ENCODE data around the gene INSR. TPM values are rescaled to one million over a fixed set of nuclear protein-coding genes. Genes with fewer than 3 reads are reported as not detected.
"Not testable (repeated sequence)": the region's sequence is repeated elsewhere in the genome, so short reads cannot be mapped to it uniquely, and the experiment has no call there.

The INSR gene
- total RNA-seq, 3 donors from 2014 or later, result 1.3 to 2.3 (median 1.6) TPM

DNA sequence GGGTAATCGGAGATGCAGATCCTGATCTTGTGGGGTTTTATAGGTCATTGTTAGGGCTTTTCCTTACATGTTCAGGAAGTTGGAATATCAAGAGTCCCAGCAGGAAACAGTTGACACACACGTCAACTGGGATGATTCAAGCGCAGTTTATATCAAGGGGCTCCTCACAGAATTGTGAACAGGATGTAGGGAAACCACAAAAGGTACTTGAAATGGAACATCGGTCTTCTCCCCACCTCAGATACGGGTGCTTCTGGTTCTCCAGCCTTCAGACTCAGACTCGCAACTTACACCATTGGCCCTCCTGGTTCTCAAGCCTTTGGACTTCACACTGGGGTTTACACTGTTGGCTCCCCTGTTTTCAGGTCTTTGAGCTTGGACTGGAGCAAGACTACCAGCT lies 205.2 kb downstream of the INSR start:
- Mint-ChIP-seq H3K27me3 (ENCODE audit: low read depth) (no peaks in the 10 kb centered on the region), H3K4me1 (ENCODE audit: low read depth) (peaks cover 4% of the 10 kb centered on the region), H3K36me3 (ENCODE audit: insufficient read depth) (peaks cover 23% of the 10 kb centered on the region), H3K9me3 (peaks cover 31% of the 10 kb centered on the region), H3K4me3 (no peak overlapping the region)
- DNase-seq (no peak), ATAC-seq (no peak)

DNA sequence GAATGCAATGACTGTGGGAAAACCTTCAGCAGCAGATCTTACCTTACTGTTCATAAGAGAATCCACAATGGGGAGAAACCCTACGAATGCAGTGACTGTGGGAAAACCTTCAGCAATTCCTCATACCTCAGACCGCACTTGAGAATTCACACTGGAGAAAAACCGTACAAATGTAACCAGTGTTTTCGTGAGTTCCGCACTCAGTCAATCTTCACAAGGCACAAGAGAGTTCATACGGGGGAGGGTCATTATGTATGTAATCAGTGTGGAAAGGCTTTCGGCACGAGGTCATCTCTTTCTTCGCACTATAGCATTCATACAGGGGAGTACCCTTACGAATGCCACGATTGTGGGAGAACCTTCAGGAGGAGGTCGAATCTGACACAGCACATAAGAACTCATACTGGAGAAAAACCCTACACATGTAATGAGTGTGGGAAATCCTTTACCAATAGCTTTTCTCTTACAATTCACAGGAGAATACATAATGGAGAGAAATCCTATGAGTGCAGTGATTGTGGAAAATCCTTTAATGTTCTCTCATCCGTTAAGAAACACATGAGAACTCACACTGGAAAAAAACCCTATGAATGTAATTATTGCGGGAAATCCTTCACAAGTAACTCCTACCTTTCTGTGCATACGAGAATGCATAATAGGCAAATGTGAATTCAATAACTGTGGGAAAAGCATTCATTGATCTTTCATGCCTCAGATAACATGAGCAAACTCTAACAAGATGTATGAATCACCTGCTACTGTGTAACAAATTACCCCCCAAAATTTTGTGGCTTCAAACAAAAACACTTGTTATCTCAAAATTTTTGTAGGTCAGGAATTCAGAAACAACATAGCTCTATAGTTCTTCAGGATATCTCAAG lies 210.9 kb downstream of the INSR start:
- peaks cover 70% of the 10 kb centered on the region for H3K36me3 Mint-ChIP-seq (ENCODE audit: insufficient read depth)
- H3K4me3 Mint-ChIP-seq, result no peak overlapping the region
- no peaks in the 10 kb centered on the region for H3K4me1 Mint-ChIP-seq (ENCODE audit: low read depth)
- no peaks in the 10 kb centered on the region for H3K27me3 Mint-ChIP-seq (ENCODE audit: low read depth)
- ATAC-seq (no peak), DNase-seq (no peak)
- H3K9me3 Mint-ChIP-seq, result peaks cover 48% of the 10 kb centered on the region

DNA sequence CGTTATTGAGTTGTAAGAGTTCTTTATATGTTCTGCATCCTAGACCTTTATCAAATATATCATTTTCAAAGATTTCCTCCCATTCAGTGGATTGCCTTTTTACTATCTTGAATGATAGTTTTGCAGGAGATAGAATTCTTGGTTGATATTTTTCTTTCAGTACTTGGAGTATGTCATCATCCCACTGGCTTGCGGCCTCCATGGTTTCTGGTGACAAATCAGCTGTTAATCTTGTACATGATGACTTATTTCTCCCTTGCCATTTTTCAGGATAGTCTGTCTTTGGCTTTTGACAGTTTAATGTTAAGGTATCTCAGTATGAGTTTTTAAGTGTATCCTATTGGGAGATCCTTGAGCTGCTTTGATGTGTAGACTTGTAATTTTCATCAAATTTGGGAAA lies 216.2 kb downstream of the INSR start:
- Mint-ChIP-seq H3K4me1 (ENCODE audit: low read depth) (peaks cover 2% of the 10 kb centered on the region), H3K9me3 (peaks cover 44% of the 10 kb centered on the region), H3K27me3 (ENCODE audit: low read depth) (no peaks in the 10 kb centered on the region), H3K36me3 (ENCODE audit: insufficient read depth) (peaks cover 83% of the 10 kb centered on the region), H3K4me3 (no peak overlapping the region)
- ATAC-seq (no peak), DNase-seq (no peak)

DNA sequence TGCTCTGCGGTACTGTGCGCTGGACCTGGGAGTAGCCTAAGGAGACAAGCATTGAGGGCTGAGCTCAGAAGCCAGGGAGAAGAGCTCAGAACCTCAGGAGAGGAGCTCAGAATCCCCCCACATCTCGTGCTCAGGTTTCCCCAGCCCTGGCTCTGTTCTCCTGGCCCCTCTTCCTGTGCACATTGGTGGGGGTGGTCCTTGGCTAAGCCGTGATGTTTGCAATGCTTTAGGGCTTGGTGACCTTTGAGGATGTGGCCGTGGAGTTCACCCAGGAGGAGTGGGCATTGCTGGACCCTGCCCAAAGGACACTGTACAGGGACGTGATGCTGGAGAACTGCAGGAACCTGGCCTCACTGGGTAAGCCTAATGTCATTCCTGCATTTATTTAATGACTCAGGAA lies 218.1 kb downstream of the INSR start:
- no peak overlapping the region for H3K4me3 Mint-ChIP-seq
- DNase-seq (no peak), ATAC-seq (no peak)
- peaks cover 77% of the 10 kb centered on the region for H3K36me3 Mint-ChIP-seq (ENCODE audit: insufficient read depth)
- H3K27me3 Mint-ChIP-seq (ENCODE audit: low read depth), result no peaks in the 10 kb centered on the region
- H3K4me1 Mint-ChIP-seq (ENCODE audit: low read depth), result peaks cover 7% of the 10 kb centered on the region
- H3K9me3 Mint-ChIP-seq, result peaks cover 35% of the 10 kb centered on the region

DNA sequence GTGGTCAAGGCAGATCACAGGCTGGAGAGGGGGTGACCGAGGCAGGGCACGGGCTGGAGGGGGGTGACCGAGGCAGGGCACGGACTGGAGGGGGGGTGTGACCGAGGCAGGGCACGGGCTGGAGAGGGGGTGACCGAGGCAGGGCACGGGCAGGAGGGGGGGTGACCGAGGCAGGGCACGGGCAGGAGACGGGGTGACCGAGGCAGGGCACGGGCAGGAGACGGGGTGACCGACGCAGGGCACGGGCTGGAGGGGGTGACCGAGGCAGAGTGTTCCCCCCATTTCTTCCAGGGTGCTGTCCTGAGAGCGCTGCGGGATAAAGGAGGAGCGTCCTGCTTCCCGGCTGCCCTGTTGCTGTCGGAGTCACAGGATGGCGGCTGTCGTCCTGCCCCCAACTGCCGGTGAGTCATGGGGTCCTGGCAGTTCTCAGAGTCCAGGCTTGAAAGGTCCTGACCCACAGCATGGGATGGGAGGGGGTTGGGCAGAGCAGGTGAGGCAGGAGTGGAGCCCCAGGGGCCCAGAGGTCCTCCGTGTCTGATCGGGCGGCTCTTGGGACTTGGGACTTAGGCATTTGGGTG lies 219.4 kb downstream of the INSR start:
- ATAC-seq, result no peak
- DNase-seq, result no peak
- Mint-ChIP-seq H3K27me3 (ENCODE audit: low read depth) (no peaks in the 10 kb centered on the region), H3K4me3 (no peak overlapping the region), H3K36me3 (ENCODE audit: insufficient read depth) (peaks cover 66% of the 10 kb centered on the region), H3K4me1 (ENCODE audit: low read depth) (peaks cover 11% of the 10 kb centered on the region), H3K9me3 (peaks cover 25% of the 10 kb centered on the region)

DNA sequence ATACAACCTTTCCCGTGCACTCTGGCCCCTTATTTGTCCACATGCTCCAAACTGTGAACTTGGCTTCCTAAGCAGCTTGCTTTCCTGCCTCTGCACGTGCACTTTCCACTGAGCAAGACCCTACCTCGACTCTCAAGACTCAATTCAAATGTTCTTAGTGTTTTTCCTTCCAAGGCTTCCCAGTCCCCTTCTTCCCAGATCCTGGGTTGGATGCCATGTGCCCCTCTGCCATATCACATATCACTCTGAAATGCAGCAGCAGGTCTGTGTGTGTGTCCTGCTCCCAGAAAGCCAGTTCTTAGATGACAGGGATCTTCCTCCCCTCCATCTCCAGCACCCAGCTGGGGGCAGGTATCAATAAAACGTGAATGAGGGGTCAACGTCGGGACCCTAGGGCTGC lies 221.7 kb downstream of the INSR start:
- no peaks in the 10 kb centered on the region for H3K27me3 Mint-ChIP-seq (ENCODE audit: low read depth)
- H3K36me3 Mint-ChIP-seq (ENCODE audit: insufficient read depth), result peaks cover 46% of the 10 kb centered on the region
- ATAC-seq (no peak), DNase-seq (no peak)
- H3K9me3 Mint-ChIP-seq, result peaks cover 9% of the 10 kb centered on the region
- H3K4me3 Mint-ChIP-seq, result peak overlapping the region; percentile 14
- peaks cover 19% of the 10 kb centered on the region for H3K4me1 Mint-ChIP-seq (ENCODE audit: low read depth)

DNA sequence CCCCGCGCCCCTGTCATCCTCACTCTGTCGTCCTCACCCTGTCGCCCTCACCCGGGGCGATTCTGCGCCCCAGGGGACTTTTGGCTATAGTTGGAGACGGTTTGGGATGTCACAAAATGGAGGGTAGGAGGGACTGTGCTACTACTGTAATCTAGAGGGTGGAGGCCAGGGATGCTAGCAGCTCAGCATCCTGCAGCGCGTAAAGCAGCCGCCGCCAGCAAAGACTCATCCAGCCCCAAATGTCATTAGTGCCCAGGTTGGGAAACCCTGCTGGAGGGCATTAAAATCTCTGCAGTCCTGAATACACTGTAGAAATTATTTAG lies 224.3 kb downstream of the INSR start:
- Mint-ChIP-seq H3K27me3 (ENCODE audit: low read depth) (no peaks in the 10 kb centered on the region), H3K9me3 (no peaks in the 10 kb centered on the region), H3K4me3 (peak overlapping the region; percentile 95), H3K36me3 (ENCODE audit: insufficient read depth) (peaks cover 23% of the 10 kb centered on the region), H3K4me1 (ENCODE audit: low read depth) (peaks cover 19% of the 10 kb centered on the region)
- ATAC-seq, result peak; percentile 30 to 32
- no peak for DNase-seq

DNA sequence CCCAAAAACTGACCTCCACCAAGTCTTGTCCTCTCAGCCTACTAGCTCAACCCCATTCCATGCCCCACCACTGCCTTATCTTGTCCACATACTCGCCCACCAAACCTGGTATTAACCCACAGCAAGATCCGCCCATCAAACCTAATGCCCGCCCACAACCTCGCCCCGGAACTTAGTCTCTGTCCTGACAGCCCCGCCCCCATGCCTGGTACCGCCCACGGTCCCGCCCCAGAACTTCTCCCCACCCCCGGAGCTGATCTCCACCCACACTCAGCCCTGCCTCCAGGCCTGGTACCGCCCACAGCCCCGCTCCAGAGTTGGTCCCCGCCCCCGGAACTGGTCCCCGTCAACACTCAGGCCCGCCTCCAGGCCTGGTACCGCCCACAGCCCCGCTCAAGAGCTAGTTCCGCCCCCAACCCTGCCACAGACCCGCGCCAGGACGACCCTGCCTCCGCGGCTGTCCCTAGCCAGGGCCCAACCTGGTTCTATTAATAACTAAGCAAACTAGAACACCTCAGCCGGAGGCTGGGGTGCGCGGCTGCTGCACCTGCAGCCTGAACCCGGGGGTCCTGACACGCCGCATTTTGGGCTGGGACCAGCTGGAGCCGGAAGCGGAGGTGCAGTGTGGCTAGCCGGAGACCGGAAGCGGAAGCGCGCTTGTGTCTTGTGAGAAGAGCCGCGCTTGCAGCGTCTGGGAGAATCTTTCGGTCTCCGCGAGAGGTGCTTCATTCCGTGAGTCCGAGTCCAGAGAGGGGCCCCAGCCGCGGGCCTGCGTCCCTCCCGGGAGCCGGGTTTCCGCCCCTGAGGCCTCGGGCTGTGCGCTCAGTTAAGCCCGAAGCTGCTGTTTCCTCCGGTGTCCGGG lies 224.9 kb downstream of the INSR start, which contains the start of gene ZNF557:
Gene ZNF557, plus strand, starts transcription at position 662 of the 862 bp plus-strand sequence. CDS start 5,372 bp downstream, outside the sequence.
- DNase-seq (peak; percentile 99), ATAC-seq (peak; percentile 94 to 95)
- Mint-ChIP-seq H3K4me3 (peak within 1 kb of the TSS; percentile 95), H3K9me3 (no peaks in the 10 kb centered on the region), H3K36me3 (ENCODE audit: insufficient read depth) (peaks cover 20% of the 10 kb centered on the region), H3K4me1 (ENCODE audit: low read depth) (peaks cover 17% of the 10 kb centered on the region), H3K27me3 (ENCODE audit: low read depth) (no peaks in the 10 kb centered on the region)

DNA sequence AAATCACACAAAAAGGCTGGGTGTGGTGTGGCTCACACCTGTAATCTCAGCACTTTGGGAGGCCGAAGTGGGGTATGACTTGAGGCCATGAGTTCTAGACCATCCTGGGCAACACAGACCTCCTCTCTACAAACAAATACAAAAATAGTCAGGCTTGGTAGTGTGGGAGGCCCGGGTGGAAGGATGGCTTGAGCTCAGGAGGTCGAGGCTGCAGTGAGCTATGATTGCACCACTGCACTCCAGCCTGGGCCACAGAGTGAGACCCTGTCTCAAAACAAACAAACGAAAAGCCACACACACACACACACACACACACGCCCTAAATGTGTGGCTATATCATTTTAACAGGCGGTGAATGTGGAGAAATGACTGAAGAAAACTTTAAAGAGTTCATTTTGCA lies 225.6 kb downstream of the INSR start:
- DNase-seq (no peak), ATAC-seq (no peak)
- no peaks in the 10 kb centered on the region for H3K27me3 Mint-ChIP-seq (ENCODE audit: low read depth)
- no peaks in the 10 kb centered on the region for H3K9me3 Mint-ChIP-seq
- peaks cover 17% of the 10 kb centered on the region for H3K4me1 Mint-ChIP-seq (ENCODE audit: low read depth)
- peaks cover 16% of the 10 kb centered on the region for H3K36me3 Mint-ChIP-seq (ENCODE audit: insufficient read depth)
- H3K4me3 Mint-ChIP-seq, result peak overlapping the region; percentile 95

DNA sequence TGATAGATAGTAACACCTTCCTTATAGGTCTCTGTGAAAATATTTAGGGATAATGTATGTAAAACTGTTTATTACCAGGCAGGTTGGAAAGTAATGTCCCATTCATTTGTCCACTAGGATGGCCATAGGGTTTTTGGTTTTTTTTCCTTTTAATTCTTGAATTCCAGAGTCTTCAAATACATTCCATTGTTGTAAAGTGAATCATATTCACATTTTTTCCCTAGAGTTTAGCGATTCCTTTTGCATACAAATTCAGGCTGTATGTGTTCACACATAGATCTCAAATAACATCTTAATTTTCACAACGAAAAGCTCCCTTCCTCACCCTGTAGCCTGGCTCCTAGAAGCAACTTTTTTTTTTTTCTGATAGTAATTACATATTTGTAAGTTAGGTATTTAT lies 226.5 kb downstream of the INSR start:
- Mint-ChIP-seq H3K9me3 (no peaks in the 10 kb centered on the region), H3K4me3 (no peak overlapping the region), H3K4me1 (ENCODE audit: low read depth) (peaks cover 17% of the 10 kb centered on the region), H3K27me3 (ENCODE audit: low read depth) (no peaks in the 10 kb centered on the region), H3K36me3 (ENCODE audit: insufficient read depth) (peaks cover 13% of the 10 kb centered on the region)
- DNase-seq (no peak), ATAC-seq (no peak)

DNA sequence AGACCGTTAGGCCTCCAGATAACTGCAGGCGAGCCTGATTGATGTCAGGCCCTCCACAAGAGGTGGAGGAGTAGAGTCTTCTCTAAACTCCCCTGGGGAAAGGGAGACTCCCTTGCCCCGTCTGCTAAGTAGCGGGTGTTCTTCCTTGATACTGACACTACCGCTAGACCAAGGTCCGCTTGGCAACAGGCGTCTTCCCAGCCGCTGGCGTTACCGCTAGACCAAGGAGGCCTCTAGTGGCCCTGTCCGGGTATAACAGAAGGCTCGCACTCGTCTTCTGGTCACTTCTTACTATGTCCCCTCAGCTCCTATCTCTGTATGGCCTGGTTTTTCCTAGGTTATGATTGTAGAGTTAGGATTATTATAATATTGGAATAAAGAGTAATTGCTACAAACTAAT lies 227.1 kb downstream of the INSR start:
- ATAC-seq; H3K9me3 Mint-ChIP-seq; H3K36me3 Mint-ChIP-seq (ENCODE audit: insufficient read depth); H3K4me3 Mint-ChIP-seq; DNase-seq; H3K27me3 Mint-ChIP-seq (ENCODE audit: low read depth): not testable (repeated sequence)
- peaks cover 14% of the 10 kb centered on the region for H3K4me1 Mint-ChIP-seq (ENCODE audit: low read depth)

DNA sequence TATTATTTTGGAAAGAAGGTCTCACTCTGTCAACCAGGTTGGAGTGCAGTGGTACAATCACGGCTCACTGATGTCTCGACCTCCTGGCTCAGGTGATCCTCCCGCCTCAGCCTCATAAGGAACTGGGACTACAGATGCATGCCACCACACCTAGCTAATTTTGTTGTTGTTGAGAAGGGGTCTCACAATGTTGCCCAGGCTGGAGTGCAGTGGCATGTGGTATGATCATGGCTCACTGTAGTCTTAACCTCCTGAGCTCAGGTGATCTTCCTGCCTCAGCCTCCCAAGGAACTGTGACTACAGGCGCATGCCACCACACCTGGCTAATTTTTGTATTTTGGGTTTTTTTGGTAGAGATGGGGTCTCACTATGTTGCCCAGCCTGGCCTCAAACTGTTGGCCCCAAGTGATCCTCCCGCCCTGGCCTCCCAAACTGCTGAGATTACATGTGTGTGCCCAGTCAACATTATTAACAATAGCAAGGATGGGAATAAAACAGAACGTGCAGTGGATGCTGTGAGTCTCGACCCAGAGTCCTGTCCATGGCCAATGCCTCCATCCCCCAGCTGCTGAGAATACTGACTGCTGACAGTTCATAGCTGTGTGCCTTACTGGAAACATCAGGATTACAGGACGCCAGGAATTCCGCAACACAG lies 230.3 kb downstream of the INSR start:
- Mint-ChIP-seq H3K9me3 (no peaks in the 10 kb centered on the region), H3K4me1 (ENCODE audit: low read depth) (peaks cover 2% of the 10 kb centered on the region), H3K36me3 (ENCODE audit: insufficient read depth) (no peaks in the 10 kb centered on the region), H3K27me3 (ENCODE audit: low read depth) (no peaks in the 10 kb centered on the region), H3K4me3 (no peak overlapping the region)
- ATAC-seq (no peak), DNase-seq (no peak)

DNA sequence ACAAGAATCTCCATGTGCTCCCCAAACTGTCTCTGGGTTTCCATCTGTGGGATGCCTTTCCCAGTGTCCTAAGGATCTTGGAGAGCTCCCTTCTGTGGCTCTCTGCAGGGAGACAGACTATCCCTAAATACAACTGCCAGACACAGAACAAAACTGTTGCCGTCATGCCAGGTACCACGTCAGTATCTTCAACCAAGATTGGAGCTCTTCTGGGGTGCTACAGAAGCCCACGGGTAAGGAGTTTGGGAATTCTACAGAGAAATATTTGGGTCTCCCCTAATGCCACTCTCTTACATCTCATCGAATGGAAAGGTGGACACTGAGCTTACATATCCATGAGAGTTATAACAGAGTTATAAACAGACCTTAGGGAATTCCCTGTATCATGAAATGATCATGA lies 230.9 kb downstream of the INSR start:
- no peaks in the 10 kb centered on the region for H3K4me1 Mint-ChIP-seq (ENCODE audit: low read depth)
- no peaks in the 10 kb centered on the region for H3K27me3 Mint-ChIP-seq (ENCODE audit: low read depth)
- ATAC-seq, result no peak

More for the DNA sequence above, 230.9 kb downstream of the INSR start:
- Mint-ChIP-seq H3K9me3 (no peaks in the 10 kb centered on the region), H3K36me3 (ENCODE audit: insufficient read depth) (no peaks in the 10 kb centered on the region), H3K4me3 (no peak overlapping the region)
- DNase-seq, result no peak

Data from activated T-cell treated with anti-CD3 and anti-CD28 coated beads, Interleukin-2, amount 50 U/mL, for 4 hours (primary cell).